Measurements from ENCODE around the gene ERCC1. TPM values are rescaled to one million over a fixed set of nuclear protein-coding genes. Genes with fewer than 3 reads are reported as not detected.
"Not testable (repeated sequence)": the region's sequence is repeated elsewhere in the genome, so short reads cannot be mapped to it uniquely, and the experiment has no call there.

Gene ERCC1
- total RNA-seq, 2 experiments from 2014 or later = 50.0 to 53.2 TPM

DNA sequence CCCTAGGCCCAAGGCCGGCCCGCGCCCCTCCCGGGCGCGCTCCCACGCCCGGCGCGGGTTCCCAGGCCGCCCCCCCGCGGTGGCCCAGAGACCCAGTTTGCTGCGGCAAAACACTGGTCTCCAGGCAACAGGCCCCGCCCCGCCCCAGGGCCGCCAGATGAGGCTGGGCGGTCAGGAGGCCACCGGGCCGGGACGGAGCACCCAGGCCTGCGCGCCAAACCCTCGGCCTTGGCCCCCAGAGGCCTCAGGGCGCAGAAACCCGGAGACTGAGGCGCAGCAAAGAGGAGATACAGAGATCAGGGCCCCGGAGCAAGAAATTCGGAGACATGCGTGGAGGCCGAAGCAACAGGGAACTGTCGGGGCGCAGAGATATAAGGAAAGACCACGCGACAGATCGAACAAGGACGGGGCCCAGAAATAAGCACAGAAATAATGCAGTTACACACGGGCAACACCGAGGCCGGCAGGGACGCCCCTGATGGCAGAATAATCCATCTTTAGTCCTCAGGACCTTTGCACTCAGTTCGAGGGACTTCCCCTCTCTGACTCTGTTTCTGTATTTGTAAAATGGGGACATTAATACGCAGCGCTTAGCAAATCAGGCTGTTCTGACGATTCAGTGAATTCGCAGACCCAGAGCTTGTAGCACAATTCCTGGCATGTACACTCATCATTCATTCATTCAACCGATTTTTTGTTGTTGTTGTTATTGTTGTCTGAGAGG lies 20.8 kb upstream of the ERCC1 start:
- Mint-ChIP-seq H3K9me3 (no peaks in the 10 kb centered on the region), H3K27ac (no peak overlapping the region), H3K4me1 (peaks cover 41% of the 10 kb centered on the region), H3K4me3 (peak overlapping the region; percentile 62), H3K36me3 (peaks cover 9% of the 10 kb centered on the region), H3K27me3 (no peaks in the 10 kb centered on the region)
- DNase-seq = peak; percentile 88

DNA sequence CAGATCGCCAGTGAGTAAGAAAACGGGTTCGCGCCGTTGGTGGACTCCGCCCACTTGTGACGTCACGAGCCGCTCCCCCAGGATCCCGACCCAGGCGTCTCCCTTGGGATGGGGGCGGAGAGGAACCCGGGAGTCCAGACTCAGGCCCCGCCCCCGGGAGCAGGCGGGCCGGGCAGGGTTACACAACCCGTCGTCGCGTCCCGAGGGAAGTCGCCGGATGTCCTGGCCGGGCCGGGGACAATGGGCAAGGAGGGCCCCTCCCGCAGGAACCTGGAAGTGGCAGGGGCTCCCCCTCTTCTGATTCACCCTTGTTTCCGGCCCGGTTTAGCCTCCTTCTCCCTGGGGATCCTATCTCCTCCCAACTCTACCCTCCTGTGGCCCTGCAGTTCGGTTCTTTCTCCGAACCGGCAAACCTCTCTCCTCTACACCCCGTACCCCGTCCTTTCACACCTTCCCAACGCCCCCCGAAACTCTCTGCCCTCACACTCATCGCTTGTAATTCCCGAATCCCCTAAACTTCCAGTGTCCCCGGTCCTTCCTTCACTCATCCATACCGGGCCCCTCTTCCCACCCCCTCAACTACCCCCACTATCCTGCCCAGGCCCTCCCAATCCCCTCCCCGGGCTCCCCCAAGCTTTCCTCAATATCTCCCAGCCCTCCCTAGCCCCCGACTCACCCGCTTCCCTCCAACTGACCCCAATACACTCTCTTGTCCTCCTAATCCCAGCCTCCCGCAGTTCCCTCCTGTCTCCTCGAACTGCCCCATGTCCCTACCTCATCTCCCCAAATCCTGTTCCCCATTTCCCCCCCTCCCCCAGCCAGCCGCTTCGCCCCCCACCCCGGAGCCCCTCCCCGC lies 20.0 kb upstream of the ERCC1 start:
- Mint-ChIP-seq H3K27ac (peak overlapping the region; percentile 68), H3K36me3 (peaks cover 4% of the 10 kb centered on the region), H3K4me3 (peak overlapping the region; percentile 86), H3K27me3 (no peaks in the 10 kb centered on the region), H3K4me1 (peaks cover 35% of the 10 kb centered on the region), H3K9me3 (no peaks in the 10 kb centered on the region)
- DNase-seq = peak; percentile 60

DNA sequence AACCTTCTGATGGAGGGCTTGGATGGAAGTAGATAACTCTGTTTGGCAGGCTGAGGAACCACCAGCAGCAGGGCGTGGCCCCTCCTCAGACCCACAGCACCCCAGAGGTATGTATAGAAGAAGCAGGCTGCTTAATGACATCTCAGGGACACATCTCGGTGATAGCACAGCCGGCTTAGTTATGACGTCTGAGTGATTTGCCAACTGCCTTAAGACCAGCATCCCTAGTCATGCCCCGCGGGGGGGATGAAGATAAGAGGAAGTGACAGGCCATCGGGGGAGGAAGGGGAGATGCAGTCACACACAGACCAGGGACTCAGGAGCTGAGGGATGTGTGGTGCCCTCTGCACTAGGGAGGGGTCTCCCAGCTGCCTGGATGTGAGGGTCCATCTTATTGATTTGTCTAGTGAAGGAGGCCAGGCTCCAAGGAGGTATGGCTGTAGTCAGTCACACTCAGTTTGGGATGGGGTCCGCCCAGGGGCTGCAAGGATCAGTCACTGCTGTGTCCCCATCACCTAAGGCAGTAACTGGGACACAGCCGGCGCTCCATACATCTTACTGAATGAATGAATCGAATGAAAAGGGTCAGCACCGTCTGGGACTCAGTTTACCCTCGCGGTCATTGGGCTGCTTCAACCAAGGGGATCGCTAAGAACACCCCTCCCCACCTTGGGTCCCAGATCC lies 19.2 kb upstream of the ERCC1 start:
- Mint-ChIP-seq H3K36me3 (peaks cover 2% of the 10 kb centered on the region), H3K27me3 (no peaks in the 10 kb centered on the region), H3K9me3 (no peaks in the 10 kb centered on the region), H3K4me3 (peak overlapping the region; percentile 86), H3K27ac (peak overlapping the region; percentile 21), H3K4me1 (peaks cover 32% of the 10 kb centered on the region)
- DNase-seq = no peak

DNA sequence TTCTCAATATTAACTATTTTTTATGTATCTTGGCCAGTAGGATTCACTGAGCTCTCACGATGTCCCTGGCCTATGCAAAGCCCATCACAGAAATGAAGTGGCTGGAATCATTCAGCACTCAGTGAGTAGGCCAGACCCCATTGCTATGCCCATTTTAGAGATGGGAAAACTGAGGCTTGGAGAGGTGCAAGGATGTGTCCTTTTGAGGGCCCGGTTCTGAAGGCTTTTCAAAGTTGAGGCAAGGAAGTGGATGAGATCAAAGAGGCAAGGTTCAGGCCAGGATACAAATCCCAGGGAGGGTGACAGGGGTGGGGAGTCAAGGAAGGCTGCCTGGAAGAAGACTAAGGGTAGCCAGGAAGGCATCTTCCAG lies 18.7 kb upstream of the ERCC1 start:
- H3K4me3 Mint-ChIP-seq = no peak overlapping the region
- H3K27ac Mint-ChIP-seq = no peak overlapping the region
- H3K4me1 Mint-ChIP-seq = peaks cover 32% of the 10 kb centered on the region
- no peaks in the 10 kb centered on the region for H3K27me3 Mint-ChIP-seq
- H3K9me3 Mint-ChIP-seq = no peaks in the 10 kb centered on the region
- peaks cover 2% of the 10 kb centered on the region for H3K36me3 Mint-ChIP-seq
- DNase-seq = no peak

DNA sequence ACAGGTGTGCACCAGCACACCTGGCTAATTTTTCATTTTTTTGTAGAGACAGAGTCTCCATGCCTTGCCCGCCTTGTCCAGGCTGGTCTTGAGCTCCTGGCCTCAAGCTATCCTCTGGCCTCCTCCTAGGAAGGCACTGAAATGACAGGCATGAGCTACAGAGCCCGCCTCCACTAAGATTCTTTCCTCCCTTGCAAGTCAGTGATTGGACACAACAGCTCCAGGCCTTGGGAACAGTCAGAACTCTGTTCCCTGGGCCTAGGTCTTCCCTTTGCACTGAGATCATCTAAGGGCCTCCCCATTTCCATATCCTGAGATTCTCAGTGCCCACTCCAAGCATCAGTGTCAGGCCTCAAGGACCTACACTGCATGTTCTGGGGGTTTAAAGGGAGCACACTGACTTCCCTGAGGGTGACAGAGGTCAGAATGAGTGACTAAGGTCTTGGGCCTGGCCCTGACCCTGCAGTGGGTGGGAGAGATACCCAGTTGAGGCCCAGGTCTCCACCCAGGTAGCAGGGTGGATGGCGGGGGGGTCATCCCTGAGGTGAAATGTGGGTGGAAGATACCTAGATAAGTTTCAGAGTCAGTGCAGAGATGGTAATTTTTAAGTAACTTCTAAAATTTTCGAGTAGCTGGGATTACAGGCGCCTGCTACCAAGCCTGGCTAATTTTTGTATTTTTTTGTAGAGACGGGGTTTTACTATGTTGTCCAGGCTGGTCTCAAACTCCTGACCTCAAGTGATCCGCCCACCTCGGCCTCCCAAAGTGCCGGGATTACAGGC lies 17.3 kb upstream of the ERCC1 start:
- H3K4me3 Mint-ChIP-seq = peak overlapping the region; percentile 16
- peaks cover 31% of the 10 kb centered on the region for H3K4me1 Mint-ChIP-seq
- no peaks in the 10 kb centered on the region for H3K27me3 Mint-ChIP-seq
- DNase-seq = no peak
- H3K27ac Mint-ChIP-seq = no peak overlapping the region
- peaks cover 2% of the 10 kb centered on the region for H3K36me3 Mint-ChIP-seq
- H3K9me3 Mint-ChIP-seq = no peaks in the 10 kb centered on the region

DNA sequence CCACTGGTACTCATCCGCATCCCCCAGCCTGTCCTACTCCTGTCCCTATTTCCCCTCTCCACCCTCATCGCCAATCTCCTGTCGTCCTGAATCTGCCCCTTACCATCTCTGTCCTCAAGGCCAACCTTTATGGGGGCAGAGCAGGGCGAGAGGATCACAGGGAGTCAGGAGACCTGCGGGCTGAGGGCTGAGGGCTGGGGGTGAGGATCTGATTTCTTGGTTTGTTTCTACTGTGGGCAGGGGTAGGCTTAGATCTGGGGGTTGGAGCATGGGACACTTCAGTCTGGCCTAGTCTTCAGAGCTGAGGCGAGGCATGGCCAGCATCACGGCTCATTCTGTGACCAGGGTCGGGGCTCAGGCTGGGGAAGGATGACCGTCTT lies 16.5 kb upstream of the ERCC1 start:
- Mint-ChIP-seq H3K4me1 (peaks cover 29% of the 10 kb centered on the region), H3K27me3 (no peaks in the 10 kb centered on the region), H3K4me3 (peak overlapping the region; percentile 70), H3K27ac (peak overlapping the region; percentile 67), H3K9me3 (no peaks in the 10 kb centered on the region), H3K36me3 (no peaks in the 10 kb centered on the region)
- no peak for DNase-seq

DNA sequence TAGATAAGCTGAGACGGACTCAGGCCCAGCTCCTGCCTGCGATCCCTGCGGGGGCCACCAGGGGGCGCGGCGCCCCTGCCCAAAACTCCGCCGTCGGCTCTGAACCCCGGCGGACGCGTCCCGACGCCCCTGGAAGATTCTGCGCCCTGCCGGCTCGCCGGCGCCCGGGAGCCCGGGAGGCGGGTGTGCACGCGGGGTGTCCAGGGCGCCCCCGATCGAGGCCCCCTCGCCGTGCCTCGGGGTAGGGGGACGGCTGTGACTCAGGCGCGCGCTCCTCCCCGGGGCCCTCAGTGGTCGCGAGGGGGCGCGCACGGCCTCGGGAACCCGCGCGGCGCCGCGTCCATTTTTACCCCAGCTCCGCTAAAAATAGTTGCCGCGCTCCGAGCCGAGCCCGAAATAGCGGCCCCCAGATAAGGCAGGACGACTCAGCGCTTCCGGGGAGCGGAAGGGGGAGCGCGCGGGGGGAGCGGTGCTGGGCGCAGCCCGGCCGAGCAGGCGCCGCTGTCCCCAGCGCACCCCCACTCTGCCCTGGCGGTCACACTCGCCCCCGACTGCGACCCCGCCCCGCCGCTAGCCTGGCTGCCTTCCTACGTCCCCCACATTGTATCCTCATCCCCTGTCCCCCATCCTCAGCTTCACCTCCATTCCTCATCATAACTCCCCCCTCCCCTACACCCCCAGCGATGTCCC lies 16.0 kb upstream of the ERCC1 start:
- Mint-ChIP-seq H3K9me3 (no peaks in the 10 kb centered on the region), H3K27ac (peak overlapping the region; percentile 67), H3K4me3 (peak overlapping the region; percentile 70), H3K4me1 (peaks cover 26% of the 10 kb centered on the region), H3K36me3 (no peaks in the 10 kb centered on the region), H3K27me3 (no peaks in the 10 kb centered on the region)
- DNase-seq = peak; percentile 88

DNA sequence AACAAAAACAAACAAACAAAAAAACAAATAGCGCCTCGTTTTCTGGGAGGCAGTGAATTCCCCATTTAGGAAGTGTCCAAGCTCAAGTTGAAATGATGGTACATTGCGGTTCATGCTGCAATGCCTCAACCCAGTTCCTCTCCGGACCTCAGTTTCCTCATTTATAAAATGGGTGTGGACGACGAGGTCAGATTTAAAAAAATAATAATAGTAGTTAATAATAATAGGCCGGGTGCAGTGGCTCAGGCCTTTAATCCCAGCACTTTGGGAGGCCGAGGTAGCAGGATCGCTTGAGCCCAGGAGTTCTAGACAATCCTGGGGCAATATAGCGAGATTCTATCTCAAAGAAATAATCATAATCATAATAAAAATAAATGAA lies 15.5 kb upstream of the ERCC1 start:
- Mint-ChIP-seq H3K4me1 (peaks cover 22% of the 10 kb centered on the region), H3K36me3 (no peaks in the 10 kb centered on the region), H3K27me3 (no peaks in the 10 kb centered on the region), H3K27ac (no peak overlapping the region), H3K9me3 (no peaks in the 10 kb centered on the region), H3K4me3 (no peak overlapping the region)
- no peak for DNase-seq

DNA sequence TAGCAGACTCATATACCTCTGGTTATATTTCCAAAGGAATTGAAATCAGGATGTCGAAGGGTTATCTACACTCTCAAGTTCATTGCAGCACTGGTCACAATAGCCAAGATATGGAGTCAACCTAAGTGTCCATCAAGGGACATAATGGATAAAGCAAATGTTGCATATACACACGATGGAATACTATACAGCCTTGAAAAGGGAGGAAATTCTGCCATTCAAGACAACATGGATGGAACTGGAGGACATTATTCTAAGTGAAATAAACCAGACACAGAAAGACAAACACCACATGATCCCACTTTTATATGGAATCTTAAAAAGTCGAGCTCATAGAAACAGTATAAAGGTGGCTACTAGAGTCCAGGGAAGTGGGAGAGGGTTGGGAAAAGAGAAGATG lies 13.6 kb upstream of the ERCC1 start:
- Mint-ChIP-seq H3K9me3 (no peaks in the 10 kb centered on the region), H3K36me3 (no peaks in the 10 kb centered on the region), H3K27me3 (no peaks in the 10 kb centered on the region), H3K27ac (no peak overlapping the region), H3K4me3 (no peak overlapping the region), H3K4me1 (peaks cover 8% of the 10 kb centered on the region)
- no peak for DNase-seq

DNA sequence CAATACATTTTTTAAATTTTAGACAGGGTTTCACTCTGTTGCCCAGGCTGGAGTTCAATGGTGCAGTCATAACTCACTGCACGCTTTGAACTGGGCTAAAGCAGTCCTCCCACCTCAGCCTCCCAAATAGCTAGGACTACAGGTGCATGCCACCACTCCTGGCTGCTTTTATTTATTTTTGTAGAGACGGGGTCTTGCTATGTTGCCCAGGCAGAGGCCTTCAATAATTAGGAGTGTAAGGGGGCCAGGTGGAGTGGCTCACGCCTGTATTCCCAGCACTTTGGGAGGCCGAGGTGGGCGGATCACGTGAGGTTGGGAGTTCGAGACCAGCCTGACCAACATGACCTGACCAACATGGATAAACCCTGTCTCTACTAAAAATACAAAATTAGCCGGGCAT lies 8.8 kb upstream of the ERCC1 start:
- H3K4me1 Mint-ChIP-seq, H3K27ac Mint-ChIP-seq, H3K4me3 Mint-ChIP-seq, H3K36me3 Mint-ChIP-seq, H3K9me3 Mint-ChIP-seq, H3K27me3 Mint-ChIP-seq, DNase-seq: not testable (repeated sequence)

DNA sequence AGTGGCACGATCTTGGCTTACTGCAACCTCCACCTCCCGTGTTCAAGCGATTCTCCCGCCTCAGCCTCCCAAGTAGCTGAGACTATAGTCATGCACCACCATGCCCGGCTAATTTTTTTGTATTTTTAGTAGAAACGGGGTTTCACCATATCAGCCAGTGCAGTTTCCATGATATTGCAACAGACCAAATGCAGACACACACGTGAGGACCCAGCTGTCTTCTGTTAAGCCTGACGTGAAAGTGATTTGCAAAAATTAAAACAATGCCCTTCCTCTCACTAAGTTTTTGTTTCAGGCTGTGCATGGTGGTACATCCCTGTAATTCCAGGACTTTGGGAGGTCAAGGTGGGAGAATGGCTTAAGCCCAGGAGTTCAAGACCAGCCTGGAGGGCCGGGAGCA lies 7.3 kb upstream of the ERCC1 start:
- H3K27ac Mint-ChIP-seq, DNase-seq, H3K4me3 Mint-ChIP-seq, H3K9me3 Mint-ChIP-seq, H3K36me3 Mint-ChIP-seq, H3K4me1 Mint-ChIP-seq: not testable (repeated sequence)
- H3K27me3 Mint-ChIP-seq = peaks cover 17% of the 10 kb centered on the region

DNA sequence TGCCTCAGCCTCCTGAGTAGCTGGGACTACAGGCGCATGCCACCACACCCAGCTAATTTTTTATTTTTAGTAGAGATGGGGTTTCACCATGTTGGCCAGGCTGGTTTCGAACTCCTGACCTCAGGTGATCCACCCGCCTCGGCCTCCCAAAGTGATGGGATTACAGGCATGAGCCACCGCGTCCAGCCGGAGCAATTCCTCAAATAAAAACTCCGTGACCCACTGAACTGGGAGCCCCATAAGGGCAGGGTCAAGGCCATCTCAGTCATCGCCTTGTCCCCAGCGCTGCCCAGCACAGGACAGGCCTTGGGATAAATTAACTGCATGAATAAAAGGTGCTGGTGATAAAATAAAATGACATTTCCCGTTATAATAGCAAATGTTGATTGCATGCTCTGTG lies 6.2 kb upstream of the ERCC1 start:
- not testable (repeated sequence) for H3K27ac Mint-ChIP-seq, DNase-seq, H3K9me3 Mint-ChIP-seq, H3K36me3 Mint-ChIP-seq, H3K4me3 Mint-ChIP-seq
- Mint-ChIP-seq H3K27me3 (peaks cover 17% of the 10 kb centered on the region), H3K4me1 (peaks cover 12% of the 10 kb centered on the region)

DNA sequence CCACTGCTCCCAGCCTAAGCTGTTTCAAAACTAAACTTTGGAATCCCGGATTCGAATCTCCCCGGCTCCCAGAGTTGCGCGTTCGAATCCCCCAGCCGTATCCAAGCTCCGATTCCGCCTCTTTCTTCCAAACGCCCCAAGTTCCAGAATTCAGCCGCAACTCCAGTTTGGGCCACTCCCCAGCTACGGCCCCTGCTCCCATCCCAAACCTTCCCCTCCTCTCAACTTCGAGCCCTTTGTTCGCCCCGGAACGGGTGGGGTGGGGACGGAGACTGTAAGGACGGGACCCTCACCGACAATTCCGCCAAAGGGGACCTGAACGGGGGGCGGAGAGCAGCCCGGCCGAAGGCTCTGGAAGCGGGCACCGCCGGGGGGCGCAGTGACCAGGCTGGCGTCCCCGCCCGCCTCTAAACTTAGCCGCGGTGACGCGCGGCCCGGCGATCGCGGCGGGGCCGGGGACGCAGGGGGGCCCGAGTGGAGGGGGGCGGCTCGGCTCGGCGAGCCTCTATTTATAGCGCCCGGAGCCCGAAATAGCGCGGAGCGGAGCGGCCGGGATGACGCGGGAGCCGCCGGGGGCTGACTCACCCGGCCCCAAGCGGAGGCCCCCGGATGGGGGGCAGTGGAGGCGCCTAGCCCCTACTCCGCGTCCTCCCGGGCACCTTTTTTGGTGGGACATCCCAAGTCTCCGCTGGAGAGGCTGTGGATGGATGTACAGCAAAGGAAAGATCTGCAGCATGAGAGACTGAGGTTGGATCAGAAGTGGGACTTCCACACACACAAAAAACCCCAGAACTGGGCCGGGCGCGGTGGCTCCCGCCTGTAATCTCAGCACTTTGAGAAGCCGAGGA lies 4.9 kb upstream of the ERCC1 start:
- peak overlapping the region; percentile 75 for H3K4me3 Mint-ChIP-seq
- no peaks in the 10 kb centered on the region for H3K36me3 Mint-ChIP-seq
- H3K4me1 Mint-ChIP-seq = peaks cover 22% of the 10 kb centered on the region
- peak; percentile 42 for DNase-seq
- H3K9me3 Mint-ChIP-seq = no peaks in the 10 kb centered on the region
- no peak overlapping the region for H3K27ac Mint-ChIP-seq
- peaks cover 17% of the 10 kb centered on the region for H3K27me3 Mint-ChIP-seq

Measured in activated naive CD8-positive, alpha-beta T cell treated with anti-CD3 and anti-CD28 coated beads for 36 hours (primary cell).